Panc1 (cell line): ENCODE data around the gene ALPL.

Source experiments
- CTCF ChIP-seq: fragments of 450-650 bp; IDR thresholded peaks from 2 replicates; pipeline ENCODE4 v1.5.1; 2017; ENCODE audit warnings: mild to moderate bottlenecking
- SIN3A ChIP-seq: IDR thresholded peaks from 2 replicates; pipeline ENCODE4 v1.6.1; 2012; ENCODE audit warnings: low read depth, mild to moderate bottlenecking, low read length, moderate library complexity, borderline replicate concordance; ENCODE audit not compliant: insufficient read depth
- TF ChIP-seq, protein P1 (sequence below), 2 experiments: IDR thresholded peaks; 2 replicates each; pipeline ENCODE4 v1.6.1; 2011 to 2012; ENCODE audit warnings: low read depth in 2 of 2, control low read depth in 1 of 2, low read length in 1 of 2, mild to moderate bottlenecking in 1 of 2, moderate library complexity in 1 of 2; ENCODE audit not compliant: insufficient read depth in 1 of 2

DNA sequence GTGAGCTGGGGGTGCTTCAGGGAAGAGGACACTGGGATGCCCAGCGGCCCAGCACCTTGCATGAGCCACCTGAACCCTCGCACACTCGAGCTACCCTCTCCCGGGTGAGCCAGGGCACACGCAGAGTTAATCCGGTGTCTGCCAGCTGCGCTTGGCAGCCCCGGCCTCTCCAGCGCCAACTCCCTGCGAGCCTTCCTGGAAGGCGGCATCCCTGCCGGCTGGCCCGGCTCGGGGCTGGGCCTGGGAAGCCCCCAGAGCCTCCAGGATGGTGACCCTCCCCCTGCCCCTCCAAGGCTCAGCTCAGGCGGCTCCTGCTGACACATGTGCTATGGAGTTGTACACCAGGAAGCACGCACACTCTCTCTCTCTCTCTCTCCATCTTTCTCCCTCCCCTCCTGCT, 111.3 kb downstream of the ALPL start:
- TF ChIP-seq, protein P1, sequence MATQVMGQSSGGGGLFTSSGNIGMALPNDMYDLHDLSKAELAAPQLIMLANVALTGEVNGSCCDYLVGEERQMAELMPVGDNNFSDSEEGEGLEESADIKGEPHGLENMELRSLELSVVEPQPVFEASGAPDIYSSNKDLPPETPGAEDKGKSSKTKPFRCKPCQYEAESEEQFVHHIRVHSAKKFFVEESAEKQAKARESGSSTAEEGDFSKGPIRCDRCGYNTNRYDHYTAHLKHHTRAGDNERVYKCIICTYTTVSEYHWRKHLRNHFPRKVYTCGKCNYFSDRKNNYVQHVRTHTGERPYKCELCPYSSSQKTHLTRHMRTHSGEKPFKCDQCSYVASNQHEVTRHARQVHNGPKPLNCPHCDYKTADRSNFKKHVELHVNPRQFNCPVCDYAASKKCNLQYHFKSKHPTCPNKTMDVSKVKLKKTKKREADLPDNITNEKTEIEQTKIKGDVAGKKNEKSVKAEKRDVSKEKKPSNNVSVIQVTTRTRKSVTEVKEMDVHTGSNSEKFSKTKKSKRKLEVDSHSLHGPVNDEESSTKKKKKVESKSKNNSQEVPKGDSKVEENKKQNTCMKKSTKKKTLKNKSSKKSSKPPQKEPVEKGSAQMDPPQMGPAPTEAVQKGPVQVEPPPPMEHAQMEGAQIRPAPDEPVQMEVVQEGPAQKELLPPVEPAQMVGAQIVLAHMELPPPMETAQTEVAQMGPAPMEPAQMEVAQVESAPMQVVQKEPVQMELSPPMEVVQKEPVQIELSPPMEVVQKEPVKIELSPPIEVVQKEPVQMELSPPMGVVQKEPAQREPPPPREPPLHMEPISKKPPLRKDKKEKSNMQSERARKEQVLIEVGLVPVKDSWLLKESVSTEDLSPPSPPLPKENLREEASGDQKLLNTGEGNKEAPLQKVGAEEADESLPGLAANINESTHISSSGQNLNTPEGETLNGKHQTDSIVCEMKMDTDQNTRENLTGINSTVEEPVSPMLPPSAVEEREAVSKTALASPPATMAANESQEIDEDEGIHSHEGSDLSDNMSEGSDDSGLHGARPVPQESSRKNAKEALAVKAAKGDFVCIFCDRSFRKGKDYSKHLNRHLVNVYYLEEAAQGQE (IDR thresholded peaks at IDR 0.05; ENCODE audit: insufficient read depth in 1 of 2, low read depth in 2 of 2, low read length in 1 of 2), result no peak
- TF ChIP-seq CTCF, result no peak
- no peak for TF ChIP-seq SIN3A
